HFFc6 (cell line): ENCODE data around the gene ITPRIPL1. TPM values are rescaled to one million over a fixed set of nuclear protein-coding genes. Genes with fewer than 3 reads are reported as not detected.

ENCODE experiments used
- DNase-seq: peaks from one replicate; pipeline ENCODE4 v3.0.0-alpha.2; 2018
- H3K27ac Mint-ChIP-seq: 2 replicates; pipeline ENCODE4 v1.8.0; 2020; ENCODE audit warnings: mild to moderate bottlenecking, mixed read lengths
- H3K27me3 Mint-ChIP-seq: 2 replicates; pipeline ENCODE4 v1.8.0; 2021; ENCODE audit warnings: mild to moderate bottlenecking, moderate library complexity, mixed read lengths; ENCODE audit not compliant: insufficient read depth
- H3K36me3 Mint-ChIP-seq: 2 replicates; pipeline ENCODE4 v1.8.0; 2021; ENCODE audit warnings: low read depth, mixed read lengths
- H3K4me1 Mint-ChIP-seq: 2 replicates; pipeline ENCODE4 v1.8.0; 2020; ENCODE audit warnings: low read depth, mixed read lengths
- H3K4me3 Mint-ChIP-seq: 2 replicates; pipeline ENCODE4 v1.8.0; 2020; ENCODE audit warnings: mild to moderate bottlenecking, moderate library complexity, mixed read lengths
- H3K9me3 Mint-ChIP-seq: 2 replicates; pipeline ENCODE4 v1.8.0; 2020; ENCODE audit warnings: mild to moderate bottlenecking, mixed read lengths
- CTCF ChIP-seq: fragments of 200-600 bp; sonication (generic); IDR thresholded peaks from 2 replicates; pipeline ENCODE4 v1.5.0; 2021; ENCODE audit warnings: antibody characterized with exemption, mild to moderate bottlenecking
- total RNA-seq, 6 experiments: library from RNA; stranded (reverse); fragmentation: NEBNext Ultra II Directional; extraction: Animal tissue kit (Norgen Biotek cat#: 25700); gene quantifications; 2 replicates in 1 of 6; 3 replicates in 5 of 6; pipeline ENCODE4 v1.2.3, GENCODE V29; 2021

ITPRIPL1 gene
- total RNA-seq, 6 experiments from 2014 or later, result 0.55 to 1.2 (median 0.94) TPM

GRCh38 chr2:96317584-96317997, 7.5 kb upstream of the ITPRIPL1 start:
- no peak for DNase-seq
- TF ChIP-seq CTCF, result no peak
- Mint-ChIP-seq H3K27ac (no peak overlapping the region), H3K9me3 (no peaks in the 10 kb centered on the region), H3K36me3 (no peaks in the 10 kb centered on the region; the same call in 1 of the 2 replicates), H3K4me1 (peaks cover 38% of the 10 kb centered on the region), H3K27me3 (peaks cover 2% of the 10 kb centered on the region), H3K4me3 (no peak overlapping the region)

GRCh38 chr2:96318723-96319122, 6.4 kb upstream of the ITPRIPL1 start:
- no peaks in the 10 kb centered on the region for H3K9me3 Mint-ChIP-seq

GRCh38 chr2:96319396-96319795, 5.7 kb upstream of the ITPRIPL1 start:
- no peaks in the 10 kb centered on the region for H3K9me3 Mint-ChIP-seq
- H3K27ac Mint-ChIP-seq, result no peak overlapping the region
- H3K36me3 Mint-ChIP-seq, result no peaks in the 10 kb centered on the region; the same call in 1 of the 2 replicates
- TF ChIP-seq CTCF, result no peak
- H3K4me3 Mint-ChIP-seq, result no peak overlapping the region
- H3K4me1 Mint-ChIP-seq, result peaks cover 38% of the 10 kb centered on the region
- DNase-seq, result no peak
- peaks cover 5% of the 10 kb centered on the region for H3K27me3 Mint-ChIP-seq

More at GRCh38 chr2:96318723-96319122, 6.4 kb upstream of the ITPRIPL1 start:
- DNase-seq, result no peak
- no peak overlapping the region for H3K27ac Mint-ChIP-seq
- no peak for TF ChIP-seq CTCF
- peaks cover 3% of the 10 kb centered on the region for H3K27me3 Mint-ChIP-seq
- H3K4me1 Mint-ChIP-seq, result peaks cover 38% of the 10 kb centered on the region
- no peak overlapping the region for H3K4me3 Mint-ChIP-seq
- no peaks in the 10 kb centered on the region; the same call in 1 of the 2 replicates for H3K36me3 Mint-ChIP-seq

- DNase-seq, result no peak
- Mint-ChIP-seq H3K9me3 (no peaks in the 10 kb centered on the region), H3K27me3 (peaks cover 10% of the 10 kb centered on the region), H3K4me1 (peaks cover 33% of the 10 kb centered on the region), H3K36me3 (no peaks in the 10 kb centered on the region; the same call in 1 of the 2 replicates), H3K4me3 (peak overlapping the region; percentile 91; the same call in 1 of the 2 replicates), H3K27ac (no peak overlapping the region)
- TF ChIP-seq CTCF, result no peak
Observed at GRCh38 chr2:96320326-96320725, 4.8 kb upstream of the ITPRIPL1 start.

- DNase-seq, result no peak
- no peaks in the 10 kb centered on the region for H3K9me3 Mint-ChIP-seq
- peak overlapping the region; percentile 91 for H3K4me3 Mint-ChIP-seq
- H3K27me3 Mint-ChIP-seq, result peaks cover 13% of the 10 kb centered on the region
- no peak for TF ChIP-seq CTCF
- H3K36me3 Mint-ChIP-seq, result no peaks in the 10 kb centered on the region; the same call in 1 of the 2 replicates
- H3K4me1 Mint-ChIP-seq, result peaks cover 33% of the 10 kb centered on the region
- H3K27ac Mint-ChIP-seq, result peak overlapping the region; percentile 65
Observed at GRCh38 chr2:96320728-96321622, 4.1 kb upstream of the ITPRIPL1 start.
